SK-N-SH (cell line): ENCODE results near the gene TENT4A.

Experiments
- CTCF ChIP-seq: fragments of 200-600 bp; sonication (generic); IDR thresholded peaks from 2 replicates; pipeline ENCODE4 v1.6.1; 2017; ENCODE audit warnings: antibody characterized with exemption, mild to moderate bottlenecking, moderate library complexity
- ELF1 ChIP-seq: IDR thresholded peaks from 2 replicates; pipeline ENCODE4 v1.4.0; 2012
- EP300 ChIP-seq, 2 experiments: IDR thresholded peaks; 2 replicates each; pipeline versions ENCODE4 v1.4.0 to v1.6.1; 2012; ENCODE audit warnings: borderline replicate concordance in 1 of 2, low read depth in 1 of 2, low read length in 1 of 2
- EZH2phosphoT487 ChIP-seq: fragments of 200-600 bp; sonication (generic); IDR thresholded peaks from 2 replicates; pipeline ENCODE4 v1.6.1; 2017; ENCODE audit warnings: low read depth, mixed run types, mild to moderate bottlenecking, antibody characterized with exemption, moderate library complexity, borderline replicate concordance
- FOXJ3 ChIP-seq: sonication (generic); formaldehyde crosslinking; IDR thresholded peaks from 2 replicates; pipeline ENCODE4 v1.5.1; 2020; ENCODE audit warnings: mild to moderate bottlenecking, missing genetic modification reagents
- JUND ChIP-seq: IDR thresholded peaks from 2 replicates; pipeline ENCODE4 v1.4.0; 2012
- MXI1 ChIP-seq: IDR thresholded peaks from 2 replicates; pipeline ENCODE4 v1.6.1; 2012; ENCODE audit warnings: mild to moderate bottlenecking, low read depth, low read length, improper control_type of control experiment

GRCh38 chr5:6673963-6674362 is 39.3 kb upstream of the TENT4A start:
- TF ChIP-seq JUND (no peak), CTCF (no peak), MXI1 (no peak), EP300 (IDR thresholded peaks at IDR 0.05; ENCODE audit: borderline replicate concordance in 1 of 2, low read depth in 1 of 2, low read length in 1 of 2) (no peak), ELF1 (no peak), EZH2phosphoT487 (no peak), FOXJ3 (CRISPR knock-in tag) (no peak)
